Cortex of kidney (tissue), 1 donor: ENCODE results near the gene ZIC2.
"Not testable (repeated sequence)": the region's sequence is repeated elsewhere in the genome, so short reads cannot be mapped to it uniquely, and the experiment has no call there.

Source experiments
- DNase-seq: peaks from one replicate; lab custom pipeline; 2025; lab: John Stamatoyannopoulos, UW

The ZIC2 gene

DNA sequence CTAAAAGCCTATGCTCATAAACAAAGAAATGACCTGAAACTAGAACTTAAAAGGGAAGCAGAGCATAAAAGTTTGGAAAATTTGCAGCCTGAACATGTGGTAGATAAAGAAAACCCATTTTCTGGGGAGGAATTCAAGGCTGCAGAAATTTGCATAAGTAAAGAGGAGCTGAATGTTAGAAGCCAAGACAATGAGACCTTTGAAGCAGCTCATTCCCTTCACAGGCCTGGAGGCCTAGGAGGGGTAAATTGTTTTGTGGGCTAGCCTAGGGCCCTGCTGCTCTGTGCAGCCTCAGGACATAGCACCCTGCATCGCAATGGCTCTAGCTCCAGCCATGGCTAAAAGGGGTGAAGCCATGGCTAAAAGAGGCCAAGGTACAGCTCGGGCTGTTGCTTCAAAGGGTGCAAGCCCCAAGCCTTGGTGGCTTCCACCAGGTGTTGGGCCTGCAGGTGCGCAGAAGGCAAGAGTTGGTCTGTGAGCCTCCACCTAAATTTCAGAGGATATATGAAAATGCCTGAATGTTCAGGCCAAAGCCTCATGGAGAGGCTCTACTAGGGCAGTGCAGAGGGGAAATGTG is 38.3 kb downstream of the ZIC2 start:
- DNase-seq, result no peak

DNA sequence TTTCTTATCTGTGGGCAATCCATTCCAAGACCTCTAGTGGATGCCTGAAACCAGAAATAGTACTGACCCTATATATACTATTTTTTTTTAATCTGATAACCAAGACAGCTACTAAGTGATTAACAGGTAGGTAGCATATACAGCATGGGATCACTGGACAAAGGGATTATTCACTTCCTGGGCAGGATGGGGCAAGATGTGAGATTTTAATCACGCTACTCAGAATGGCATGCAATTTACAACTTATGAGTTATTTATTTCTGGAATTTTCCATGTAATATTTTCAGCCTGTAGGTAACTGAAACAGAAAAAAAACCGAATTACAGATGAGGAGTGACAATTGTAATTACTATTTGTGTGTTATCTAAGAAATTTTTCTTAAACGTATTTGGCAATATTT is 41.2 kb downstream of the ZIC2 start:
- no peak for DNase-seq

DNA sequence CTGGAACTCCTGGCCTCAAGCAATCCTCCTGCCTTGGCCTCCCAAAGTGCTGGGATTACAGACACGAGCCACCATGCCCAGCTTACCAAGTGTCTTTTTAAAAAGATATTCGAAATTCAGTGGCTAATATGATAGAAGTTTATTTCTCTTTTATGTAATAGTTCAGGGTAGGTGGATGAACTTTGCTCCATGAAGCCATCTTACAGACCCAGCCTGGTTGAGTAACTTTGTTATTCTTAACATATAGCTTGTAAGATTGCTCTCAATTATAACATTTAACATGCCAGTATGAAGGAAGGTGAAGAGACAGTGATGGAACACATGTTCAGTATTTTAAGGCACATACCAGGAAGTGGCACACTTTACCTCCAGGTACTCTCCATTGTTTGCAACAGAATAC is 42.4 kb downstream of the ZIC2 start:
- no peak for DNase-seq

DNA sequence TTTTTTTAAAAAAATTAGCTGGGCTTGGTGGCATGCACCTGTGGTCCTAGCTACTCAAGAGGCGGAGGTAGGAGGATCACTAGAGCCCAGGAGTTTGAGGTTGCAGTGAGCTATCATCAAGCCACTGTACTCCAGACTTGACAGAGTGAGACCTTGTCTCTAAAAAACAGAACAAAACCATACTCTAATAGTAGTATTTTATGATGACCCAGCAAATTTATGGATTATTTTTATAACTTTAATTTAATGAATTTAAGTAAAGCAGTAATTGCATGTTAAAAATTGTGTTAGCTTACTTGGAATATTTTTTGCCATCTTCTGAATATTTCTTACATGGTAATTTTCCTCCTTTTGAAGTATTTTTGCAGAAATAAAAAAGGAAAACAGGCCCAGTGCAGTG is 48.3 kb downstream of the ZIC2 start:
- no peak for DNase-seq

DNA sequence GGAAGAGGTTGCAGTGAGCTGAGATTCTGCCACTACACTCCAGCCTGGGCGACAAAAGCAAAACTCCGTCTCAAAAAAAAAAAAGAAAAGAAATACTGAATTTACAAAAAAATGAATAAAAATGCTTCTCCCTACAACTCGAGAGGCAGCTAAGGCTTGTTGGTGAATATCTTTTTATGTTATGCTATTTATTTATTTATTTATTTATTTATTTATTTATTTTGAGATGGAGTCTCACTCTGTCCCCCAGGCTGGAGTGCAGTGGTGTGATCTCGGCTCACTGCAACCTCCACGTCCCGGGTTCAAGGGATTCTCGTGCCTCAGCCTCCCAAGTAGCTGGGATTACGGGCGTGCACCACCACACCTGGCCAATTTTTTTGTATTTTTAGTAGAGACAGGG is 51.1 kb downstream of the ZIC2 start:
- not testable (repeated sequence) for DNase-seq

DNA sequence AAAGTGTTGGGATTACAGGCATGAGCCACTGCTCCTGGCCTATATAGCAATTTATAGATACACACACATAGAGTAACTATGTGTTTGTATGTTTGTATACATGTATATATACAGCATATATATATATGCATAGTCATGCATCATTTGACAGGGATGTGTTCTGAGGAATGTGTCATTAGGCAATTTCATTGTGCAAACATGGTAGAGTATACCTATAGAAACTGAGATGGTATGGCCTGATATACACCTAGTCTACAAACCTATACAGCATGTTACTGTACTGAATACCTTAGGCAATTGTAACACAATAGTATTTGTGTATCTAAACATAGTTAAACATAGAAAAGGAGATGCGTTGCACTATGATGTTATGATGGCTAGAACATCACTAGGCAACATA is 54.4 kb downstream of the ZIC2 start:
- DNase-seq, result no peak
